ENCODE measurements around the gene NETO1.

The NETO1 gene

GRCh38 chr18:72866442-72866900 lies 1.3 kb downstream of the NETO1 start:
- no peak for TF ChIP-seq MAX (IDR thresholded peaks at IDR 0.05)
- TF ChIP-seq EGR1 (IDR thresholded peaks at IDR 0.05): no peak
- TF ChIP-seq TEAD4 (IDR thresholded peaks at IDR 0.05): no peak
- TF ChIP-seq EP300 (IDR thresholded peaks at IDR 0.05; ENCODE audit: borderline replicate concordance): no peak
- no peak for TF ChIP-seq TCF12 (IDR thresholded peaks at IDR 0.05; ENCODE audit: low read depth)
- no peak for TF ChIP-seq USF1 (IDR thresholded peaks at IDR 0.05)
- no peak for TF ChIP-seq REST (IDR thresholded peaks at IDR 0.05; ENCODE audit: low read depth)
- TF ChIP-seq YY1 (IDR thresholded peaks at IDR 0.05; ENCODE audit: low read depth): no peak
- TF ChIP-seq TAF1 (IDR thresholded peaks at IDR 0.05; ENCODE audit: low read depth): no peak
- TF ChIP-seq RAD21 (IDR thresholded peaks at IDR 0.05; ENCODE audit: low read depth): no peak
- no peak for TF ChIP-seq CREB1 (IDR thresholded peaks at IDR 0.05; ENCODE audit: low read depth)

GRCh38 chr18:72863754-72864153 lies 4.0 kb downstream of the NETO1 start:
- TF ChIP-seq FOXM1 (IDR thresholded peaks at IDR 0.05; ENCODE audit: borderline replicate concordance, low read depth) (no peak), TCF12 (IDR thresholded peaks at IDR 0.05; ENCODE audit: low read depth) (no peak), TEAD4 (IDR thresholded peaks at IDR 0.05) (no peak), EGR1 (IDR thresholded peaks at IDR 0.05) (no peak), ZBTB7A (IDR thresholded peaks at IDR 0.05; ENCODE audit: low read depth) (no peak), YY1 (IDR thresholded peaks at IDR 0.05; ENCODE audit: low read depth) (no peak), REST (IDR thresholded peaks at IDR 0.05; ENCODE audit: low read depth) (no peak), EP300 (IDR thresholded peaks at IDR 0.05; ENCODE audit: borderline replicate concordance) (no peak), CEBPB (IDR thresholded peaks at IDR 0.05) (no peak), NFIC (IDR thresholded peaks at IDR 0.05) (no peak), RAD21 (IDR thresholded peaks at IDR 0.05; ENCODE audit: low read depth) (no peak)

GRCh38 chr18:72859088-72859487 lies 8.7 kb downstream of the NETO1 start:
- no peak for TF ChIP-seq YY1 (IDR thresholded peaks at IDR 0.05; ENCODE audit: low read depth)
- no peak for TF ChIP-seq FOXM1 (IDR thresholded peaks at IDR 0.05; ENCODE audit: borderline replicate concordance, low read depth)
- no peak for TF ChIP-seq TAF1 (IDR thresholded peaks at IDR 0.05; ENCODE audit: low read depth)
- no peak for TF ChIP-seq EGR1 (IDR thresholded peaks at IDR 0.05)
- no peak for TF ChIP-seq USF1 (IDR thresholded peaks at IDR 0.05)

GRCh38 chr18:72849671-72850070 lies 18.1 kb downstream of the NETO1 start:
- no peak for TF ChIP-seq TCF12 (IDR thresholded peaks at IDR 0.05; ENCODE audit: low read depth)
- no peak for TF ChIP-seq TAF1 (IDR thresholded peaks at IDR 0.05; ENCODE audit: low read depth)

- TF ChIP-seq EP300 (IDR thresholded peaks at IDR 0.05; ENCODE audit: borderline replicate concordance): no peak
Observed at GRCh38 chr18:72848503-72849237, 19.1 kb downstream of the NETO1 start.

GRCh38 chr18:72847771-72848170 lies 20.0 kb downstream of the NETO1 start:
- no peak for TF ChIP-seq CEBPB (IDR thresholded peaks at IDR 0.05)
- no peak for TF ChIP-seq EGR1 (IDR thresholded peaks at IDR 0.05)
- no peak for TF ChIP-seq YY1 (IDR thresholded peaks at IDR 0.05; ENCODE audit: low read depth)
- no peak for TF ChIP-seq NFIC (IDR thresholded peaks at IDR 0.05)
- TF ChIP-seq ZBTB7A (IDR thresholded peaks at IDR 0.05; ENCODE audit: low read depth): no peak
- no peak for TF ChIP-seq TEAD4 (IDR thresholded peaks at IDR 0.05)
- TF ChIP-seq EP300 (IDR thresholded peaks at IDR 0.05; ENCODE audit: borderline replicate concordance): no peak
- no peak for TF ChIP-seq TAF1 (IDR thresholded peaks at IDR 0.05; ENCODE audit: low read depth)
- TF ChIP-seq FOXM1 (IDR thresholded peaks at IDR 0.05; ENCODE audit: borderline replicate concordance, low read depth): no peak
- no peak for TF ChIP-seq CREB1 (IDR thresholded peaks at IDR 0.05; ENCODE audit: low read depth)

All from Ishikawa (cell line).